ENCODE measurements around the gene C2orf92.

The C2orf92 gene

DNA sequence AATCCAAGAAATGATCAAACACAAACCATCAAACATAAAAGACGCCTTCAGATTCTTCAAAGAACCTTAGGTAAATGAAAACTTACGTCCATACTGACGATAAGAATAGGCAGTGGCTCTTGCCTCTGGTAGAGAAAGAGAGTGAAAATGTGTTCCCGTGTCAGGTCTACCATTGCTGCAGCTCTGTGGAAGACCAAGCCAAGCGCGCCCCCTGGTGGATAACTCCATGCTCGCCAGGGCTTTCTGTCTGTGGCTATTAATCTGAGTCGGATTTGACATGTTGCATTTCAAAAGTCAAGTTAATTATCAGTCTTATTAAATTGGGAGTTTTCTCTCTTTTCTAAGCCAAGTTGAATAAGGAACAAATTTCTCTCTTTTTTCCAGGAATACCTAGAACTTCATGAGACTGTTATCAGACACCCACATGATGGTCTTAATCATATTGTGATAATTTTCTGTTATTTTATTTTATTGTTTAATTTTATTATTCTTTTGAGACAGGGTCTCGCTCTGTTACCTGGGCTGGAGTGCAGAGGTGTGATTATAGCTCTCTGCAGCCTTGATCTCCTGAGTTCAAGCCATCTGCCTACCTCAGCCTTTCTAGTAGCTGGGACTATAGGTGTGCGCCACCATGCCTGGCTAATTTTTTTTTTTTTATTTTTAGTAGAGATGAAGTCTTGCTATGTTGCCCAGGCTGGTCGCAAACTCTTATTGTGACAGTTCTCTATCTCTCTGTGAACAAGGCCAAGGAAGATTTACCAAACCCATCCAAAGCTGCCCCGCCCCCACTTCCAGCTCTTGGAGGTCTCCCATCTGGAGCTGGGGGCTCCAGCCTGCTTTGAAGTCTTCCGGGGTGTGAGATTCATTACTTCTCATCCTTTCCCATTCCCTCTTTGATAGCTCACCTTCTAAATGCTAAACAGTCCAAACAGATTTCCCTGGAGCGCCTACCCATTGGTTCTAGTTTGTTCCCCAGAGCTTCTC lies 28.0 kb downstream of the C2orf92 start:
- no peak overlapping the region for H3K4me3 ChIP-seq (ENCODE audit: low read depth, low read length)
- peak; percentile 91 for DNase-seq (ENCODE audit: low read depth)
- TF ChIP-seq, protein P1, sequence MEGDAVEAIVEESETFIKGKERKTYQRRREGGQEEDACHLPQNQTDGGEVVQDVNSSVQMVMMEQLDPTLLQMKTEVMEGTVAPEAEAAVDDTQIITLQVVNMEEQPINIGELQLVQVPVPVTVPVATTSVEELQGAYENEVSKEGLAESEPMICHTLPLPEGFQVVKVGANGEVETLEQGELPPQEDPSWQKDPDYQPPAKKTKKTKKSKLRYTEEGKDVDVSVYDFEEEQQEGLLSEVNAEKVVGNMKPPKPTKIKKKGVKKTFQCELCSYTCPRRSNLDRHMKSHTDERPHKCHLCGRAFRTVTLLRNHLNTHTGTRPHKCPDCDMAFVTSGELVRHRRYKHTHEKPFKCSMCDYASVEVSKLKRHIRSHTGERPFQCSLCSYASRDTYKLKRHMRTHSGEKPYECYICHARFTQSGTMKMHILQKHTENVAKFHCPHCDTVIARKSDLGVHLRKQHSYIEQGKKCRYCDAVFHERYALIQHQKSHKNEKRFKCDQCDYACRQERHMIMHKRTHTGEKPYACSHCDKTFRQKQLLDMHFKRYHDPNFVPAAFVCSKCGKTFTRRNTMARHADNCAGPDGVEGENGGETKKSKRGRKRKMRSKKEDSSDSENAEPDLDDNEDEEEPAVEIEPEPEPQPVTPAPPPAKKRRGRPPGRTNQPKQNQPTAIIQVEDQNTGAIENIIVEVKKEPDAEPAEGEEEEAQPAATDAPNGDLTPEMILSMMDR (IDR thresholded peaks at IDR 0.05; ENCODE audit: insufficient read depth, low read depth, low read length, missing control alignments) = peak; percentile 82

DNA sequence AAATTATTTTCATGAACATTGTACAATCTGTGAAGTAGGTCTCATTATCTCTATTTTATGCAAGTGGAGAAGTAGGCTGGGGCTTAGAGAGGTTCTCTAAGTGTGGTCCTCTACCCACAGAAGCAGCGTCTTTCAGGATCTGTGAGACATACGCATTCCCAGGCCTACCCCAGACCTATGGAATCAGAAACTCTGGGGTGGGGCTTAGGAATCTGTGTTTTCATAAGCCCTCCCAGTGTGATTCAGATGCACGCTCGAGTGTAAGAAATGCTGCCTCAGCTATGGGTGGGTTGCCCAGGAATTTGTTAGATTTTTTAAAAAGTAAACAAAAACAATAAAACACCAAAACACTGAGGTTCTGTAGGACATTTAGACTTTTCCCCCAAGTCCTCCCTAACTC lies 29.0 kb downstream of the C2orf92 start:
- TF ChIP-seq, protein P1 (IDR thresholded peaks at IDR 0.05; ENCODE audit: insufficient read depth, low read depth, low read length, missing control alignments) = no peak
- DNase-seq (ENCODE audit: low read depth) = no peak
- H3K4me3 ChIP-seq (ENCODE audit: low read depth, low read length) = no peak overlapping the region

- DNase-seq (ENCODE audit: low read depth) = peak; percentile 65
- TF ChIP-seq, protein P1 (IDR thresholded peaks at IDR 0.05; ENCODE audit: insufficient read depth, low read depth, low read length, missing control alignments) = peak; percentile 69
These were observed 30.4 kb downstream of the C2orf92 start for GRCh38 chr2:97699765-97700444.

DNA sequence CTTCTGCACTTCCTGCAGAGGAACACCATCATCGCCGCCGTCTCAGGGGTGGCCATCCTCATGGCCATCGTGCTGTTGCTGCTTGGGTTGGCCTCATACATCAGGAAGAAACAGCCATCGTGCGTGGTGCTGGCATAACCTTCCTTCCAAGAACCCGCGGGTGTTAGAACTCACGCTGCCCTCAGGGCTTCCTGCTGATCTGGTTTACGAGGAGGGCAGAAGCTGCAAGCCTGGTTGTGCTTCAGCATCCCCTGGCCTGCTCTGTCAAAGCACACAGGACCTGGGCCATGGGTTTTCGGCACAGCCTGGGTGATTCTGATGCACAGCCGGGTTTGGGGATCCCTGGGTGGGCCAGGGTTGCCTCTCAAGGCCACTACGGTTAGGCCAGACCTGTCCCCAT lies 31.7 kb downstream of the C2orf92 start:
- TF ChIP-seq, protein P1 (IDR thresholded peaks at IDR 0.05; ENCODE audit: insufficient read depth, low read depth, low read length, missing control alignments) = no peak
- H3K4me3 ChIP-seq (ENCODE audit: low read depth, low read length) = no peak overlapping the region
- DNase-seq (ENCODE audit: low read depth) = no peak

More at GRCh38 chr2:97699765-97700444, 30.4 kb downstream of the C2orf92 start:
- H3K4me3 ChIP-seq (ENCODE audit: low read depth, low read length) = no peak overlapping the region

DNA sequence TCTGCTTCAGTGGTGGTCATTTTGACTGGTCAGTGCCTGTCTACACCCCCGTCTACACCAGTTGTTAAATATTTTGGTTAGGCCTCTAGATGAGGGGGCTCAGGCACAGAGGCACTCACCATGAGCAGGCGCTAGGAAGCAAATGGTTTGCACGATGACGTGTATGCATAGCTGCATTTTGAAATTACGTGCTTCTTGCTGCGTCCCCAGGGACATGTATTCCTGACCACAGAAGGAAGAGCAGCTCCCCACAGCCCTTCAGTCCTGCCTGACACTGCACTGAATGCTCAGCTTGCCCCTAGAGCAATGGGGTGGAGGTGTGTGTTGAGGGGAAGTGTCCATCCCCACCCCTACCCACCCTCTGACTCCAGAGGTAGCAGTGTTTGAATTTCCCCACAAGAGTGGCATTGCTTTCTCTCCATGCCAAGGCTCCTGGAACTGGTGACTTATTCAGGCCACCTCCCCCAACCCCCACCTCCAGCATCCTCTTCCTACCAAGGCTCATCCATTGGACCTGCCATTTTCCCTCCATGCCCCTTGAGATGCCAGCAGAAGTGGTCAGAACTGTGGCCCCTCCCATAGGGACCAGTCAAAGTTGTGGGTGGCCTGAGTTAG lies 32.4 kb downstream of the C2orf92 start:
- TF ChIP-seq, protein P1 (IDR thresholded peaks at IDR 0.05; ENCODE audit: insufficient read depth, low read depth, low read length, missing control alignments) = no peak
- no peak for DNase-seq (ENCODE audit: low read depth)
- no peak overlapping the region for H3K4me3 ChIP-seq (ENCODE audit: low read depth, low read length)

DNA sequence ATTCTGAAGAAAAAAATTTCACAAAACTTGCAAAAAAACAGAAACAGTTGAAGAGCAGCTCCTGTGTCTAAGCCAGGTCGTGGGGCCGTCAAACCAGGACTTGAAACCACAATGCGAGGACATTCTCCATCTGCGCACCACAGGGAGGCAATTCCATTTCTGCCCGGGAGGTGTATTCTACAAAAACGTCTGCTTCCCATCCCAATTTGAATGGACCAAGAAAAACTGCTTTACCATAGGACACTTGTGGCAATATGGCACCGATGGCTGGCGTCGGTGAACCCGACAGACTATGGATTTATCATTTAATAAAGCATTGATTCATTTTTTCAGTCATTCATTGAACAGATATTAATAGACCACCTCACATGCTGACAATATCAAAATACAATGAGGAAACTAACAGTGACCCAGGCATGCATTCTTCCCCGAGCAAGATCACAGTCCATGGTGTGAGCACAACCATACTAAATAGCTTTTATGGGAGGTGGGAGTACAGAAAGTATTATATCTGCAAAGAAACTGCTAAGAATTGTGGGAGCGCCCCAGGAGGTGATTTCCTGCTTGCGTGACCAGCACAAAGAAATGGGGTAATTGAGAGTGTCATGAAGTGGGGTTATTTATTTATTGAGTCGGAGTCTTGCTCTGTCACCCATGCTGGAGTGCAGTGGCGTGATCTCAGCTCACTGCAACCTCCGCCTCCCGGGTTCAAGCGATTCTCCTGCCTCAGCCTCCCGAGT lies 33.4 kb downstream of the C2orf92 start:
- TF ChIP-seq, protein P1 (IDR thresholded peaks at IDR 0.05; ENCODE audit: insufficient read depth, low read depth, low read length, missing control alignments) = no peak
- no peak for DNase-seq (ENCODE audit: low read depth)
- H3K4me3 ChIP-seq (ENCODE audit: low read depth, low read length) = no peak overlapping the region

Data from GM12865 (cell line).